ENCODE measurements around the gene CEBPZ.
"Not testable (repeated sequence)": the region's sequence is repeated elsewhere in the genome, so short reads cannot be mapped to it uniquely, and the experiment has no call there.

CEBPZ gene, protein sequence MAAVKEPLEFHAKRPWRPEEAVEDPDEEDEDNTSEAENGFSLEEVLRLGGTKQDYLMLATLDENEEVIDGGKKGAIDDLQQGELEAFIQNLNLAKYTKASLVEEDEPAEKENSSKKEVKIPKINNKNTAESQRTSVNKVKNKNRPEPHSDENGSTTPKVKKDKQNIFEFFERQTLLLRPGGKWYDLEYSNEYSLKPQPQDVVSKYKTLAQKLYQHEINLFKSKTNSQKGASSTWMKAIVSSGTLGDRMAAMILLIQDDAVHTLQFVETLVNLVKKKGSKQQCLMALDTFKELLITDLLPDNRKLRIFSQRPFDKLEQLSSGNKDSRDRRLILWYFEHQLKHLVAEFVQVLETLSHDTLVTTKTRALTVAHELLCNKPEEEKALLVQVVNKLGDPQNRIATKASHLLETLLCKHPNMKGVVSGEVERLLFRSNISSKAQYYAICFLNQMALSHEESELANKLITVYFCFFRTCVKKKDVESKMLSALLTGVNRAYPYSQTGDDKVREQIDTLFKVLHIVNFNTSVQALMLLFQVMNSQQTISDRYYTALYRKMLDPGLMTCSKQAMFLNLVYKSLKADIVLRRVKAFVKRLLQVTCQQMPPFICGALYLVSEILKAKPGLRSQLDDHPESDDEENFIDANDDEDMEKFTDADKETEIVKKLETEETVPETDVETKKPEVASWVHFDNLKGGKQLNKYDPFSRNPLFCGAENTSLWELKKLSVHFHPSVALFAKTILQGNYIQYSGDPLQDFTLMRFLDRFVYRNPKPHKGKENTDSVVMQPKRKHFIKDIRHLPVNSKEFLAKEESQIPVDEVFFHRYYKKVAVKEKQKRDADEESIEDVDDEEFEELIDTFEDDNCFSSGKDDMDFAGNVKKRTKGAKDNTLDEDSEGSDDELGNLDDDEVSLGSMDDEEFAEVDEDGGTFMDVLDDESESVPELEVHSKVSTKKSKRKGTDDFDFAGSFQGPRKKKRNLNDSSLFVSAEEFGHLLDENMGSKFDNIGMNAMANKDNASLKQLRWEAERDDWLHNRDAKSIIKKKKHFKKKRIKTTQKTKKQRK

DNA sequence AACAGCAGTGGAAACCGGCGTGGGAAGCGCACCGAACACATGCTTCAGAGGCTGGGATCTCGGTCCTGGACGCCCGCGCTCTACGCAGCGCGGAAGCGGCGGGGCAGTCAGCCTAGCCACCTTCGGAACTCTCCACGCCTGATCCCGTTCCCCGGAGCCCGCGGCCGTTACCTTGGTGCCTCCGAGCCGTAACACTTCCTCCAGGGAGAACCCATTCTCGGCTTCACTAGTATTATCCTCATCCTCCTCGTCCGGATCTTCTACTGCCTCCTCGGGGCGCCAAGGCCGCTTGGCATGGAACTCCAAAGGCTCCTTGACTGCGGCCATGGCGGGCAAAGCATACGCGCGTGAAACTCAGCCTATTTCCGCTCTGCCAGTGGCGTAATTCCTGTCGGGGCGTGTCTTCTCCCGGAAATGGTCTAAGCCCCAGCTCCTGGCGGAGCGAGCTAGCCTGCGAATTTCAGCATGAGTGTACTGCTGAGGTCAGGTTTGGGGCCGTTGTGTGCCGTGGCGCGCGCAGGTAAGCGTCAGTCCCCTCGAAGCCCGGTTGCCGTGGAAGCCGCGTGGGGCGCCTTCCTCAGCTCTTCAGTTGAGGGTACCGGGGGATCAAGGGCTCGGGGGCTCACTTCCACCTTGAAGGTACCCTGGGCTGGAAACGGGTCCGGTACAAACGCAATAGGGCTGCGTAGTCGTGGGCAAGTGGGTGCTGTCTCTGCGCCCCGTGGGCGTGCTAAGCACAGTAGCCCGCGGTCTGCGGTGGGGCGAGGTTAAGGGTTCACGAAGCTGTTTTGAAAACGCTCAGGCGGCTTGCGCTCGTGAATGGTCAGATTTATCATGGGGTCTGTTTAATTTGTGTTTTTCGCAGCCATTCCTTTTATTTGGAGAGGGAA, at the start of gene CEBPZ, which contains the start of gene NDUFAF7:
Gene CEBPZ, minus strand, starts transcription at position 356 of the 890 bp plus-strand sequence. Its CDS starts 29 bp downstream, at position 327.
Gene NDUFAF7, plus strand, starts transcription at position 418 of the 890 bp plus-strand sequence. Its CDS starts 48 bp downstream, at position 466.
- peak; percentile 77 for DNase-seq

DNA sequence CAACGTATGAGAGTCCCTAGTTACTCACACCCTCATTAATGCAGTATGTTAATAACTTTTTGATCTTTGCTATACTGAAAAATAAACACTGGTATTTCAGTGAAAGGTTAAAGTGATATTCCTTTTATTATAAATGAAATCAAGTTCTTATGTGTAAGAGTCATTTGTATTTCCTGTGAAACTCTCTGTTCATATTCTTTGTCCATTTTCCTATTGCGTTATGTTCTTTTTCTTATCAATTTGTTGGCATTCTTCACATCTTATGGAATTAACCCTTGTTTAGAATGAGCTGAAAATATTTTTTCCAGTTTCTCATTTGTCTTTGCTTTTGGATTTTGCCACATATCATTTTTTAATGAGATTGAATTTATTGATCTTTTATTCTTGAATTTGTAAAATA, 44.9 kb upstream of the CEBPZ start:
- no peak for DNase-seq

GRCh38 chr2:37274359-37274965, 43.1 kb upstream of the CEBPZ start:
- no peak for DNase-seq

- no peak for DNase-seq
Measured at GRCh38 chr2:37271376-37272067, 40.1 kb upstream of the CEBPZ start.

- no peak for DNase-seq
Measured at GRCh38 chr2:37268111-37268510, 36.7 kb upstream of the CEBPZ start.

GRCh38 chr2:37267685-37268084, 36.3 kb upstream of the CEBPZ start:
- DNase-seq, result no peak

GRCh38 chr2:37263839-37264238, 32.4 kb upstream of the CEBPZ start:
- DNase-seq, result no peak

DNA sequence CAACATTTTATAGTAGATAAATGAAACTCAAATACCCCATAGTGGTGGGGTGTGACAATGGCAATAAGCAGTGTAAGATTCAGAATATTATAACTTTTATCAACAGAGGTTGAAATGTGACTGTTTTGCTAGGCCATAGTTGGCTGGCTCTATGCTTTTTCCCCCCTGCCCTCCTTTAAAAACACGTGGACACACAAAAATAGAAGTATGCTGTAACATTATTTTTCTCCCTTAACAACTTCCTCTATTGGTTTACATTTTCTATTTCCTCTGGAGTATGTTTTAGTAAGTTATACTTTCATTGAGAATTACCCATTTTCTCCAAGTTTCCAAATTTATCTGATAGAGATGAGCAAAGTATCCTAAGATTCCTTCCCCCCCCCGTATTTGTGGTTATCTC, 31.1 kb upstream of the CEBPZ start:
- DNase-seq, result no peak

- DNase-seq, result no peak
Measured at GRCh38 chr2:37250869-37251740, 19.7 kb upstream of the CEBPZ start.

GRCh38 chr2:37246205-37246604, 14.8 kb upstream of the CEBPZ start:
- no peak for DNase-seq

DNA sequence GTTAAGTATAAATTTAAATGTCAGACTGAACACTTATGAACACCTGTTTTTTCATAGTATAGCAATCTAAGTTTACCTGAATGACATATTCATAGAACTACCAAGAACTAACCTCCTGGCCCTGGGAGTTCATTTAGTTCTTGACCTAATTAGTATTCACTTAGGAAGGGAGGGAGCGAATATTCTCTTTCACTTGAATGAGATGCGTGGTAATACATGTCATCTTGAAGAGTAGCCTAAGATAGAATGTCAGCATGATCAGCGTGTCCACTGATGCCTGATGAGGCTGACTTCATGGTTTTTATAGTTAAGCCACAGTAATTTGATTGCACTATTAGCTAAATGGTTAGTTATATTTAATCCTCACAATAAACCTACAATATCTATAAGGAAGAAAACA, 13.4 kb upstream of the CEBPZ start:
- DNase-seq, result no peak

DNA sequence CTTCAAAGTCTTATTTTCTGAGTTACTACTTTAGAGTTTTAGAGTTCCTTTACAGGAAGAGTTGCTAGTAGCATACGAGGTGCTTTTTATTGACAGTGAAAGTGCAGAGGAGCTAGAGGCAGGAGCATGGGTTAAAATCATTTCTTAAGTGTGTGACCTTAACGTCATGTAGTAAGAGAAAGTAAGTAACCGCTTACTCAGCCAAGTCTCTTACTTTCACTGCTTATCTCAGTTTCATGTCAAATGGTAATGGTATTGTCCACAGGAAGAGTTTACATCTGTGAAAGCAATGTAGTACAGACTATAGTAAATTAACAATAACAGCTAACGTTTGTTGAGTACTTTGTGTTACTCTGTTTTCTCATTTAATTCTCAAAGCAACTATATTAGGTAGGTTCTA, 12.6 kb upstream of the CEBPZ start:
- DNase-seq, result no peak

DNA sequence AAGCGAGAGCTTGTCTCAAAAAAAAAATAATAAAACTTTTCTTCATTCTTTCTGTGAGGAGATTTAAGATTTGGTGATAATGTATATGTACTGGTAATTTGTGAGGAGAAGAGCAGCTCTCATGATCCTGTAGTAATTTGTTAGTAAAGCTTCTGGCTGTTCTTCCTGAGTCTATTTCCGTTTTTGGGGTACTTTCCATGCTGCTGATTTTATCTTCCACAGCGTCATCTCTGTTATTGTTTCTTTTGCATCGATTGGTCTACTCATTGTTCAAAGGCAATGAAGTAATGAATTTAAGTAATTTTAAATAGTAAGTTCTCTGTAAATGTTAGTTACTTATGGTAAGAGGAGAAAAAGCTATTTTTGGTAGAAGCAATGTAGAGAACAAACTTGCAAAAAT, 12.0 kb upstream of the CEBPZ start:
- DNase-seq, result no peak

GRCh38 chr2:37232131-37232933, 936 bp upstream of the CEBPZ start:
- no peak for DNase-seq

DNA sequence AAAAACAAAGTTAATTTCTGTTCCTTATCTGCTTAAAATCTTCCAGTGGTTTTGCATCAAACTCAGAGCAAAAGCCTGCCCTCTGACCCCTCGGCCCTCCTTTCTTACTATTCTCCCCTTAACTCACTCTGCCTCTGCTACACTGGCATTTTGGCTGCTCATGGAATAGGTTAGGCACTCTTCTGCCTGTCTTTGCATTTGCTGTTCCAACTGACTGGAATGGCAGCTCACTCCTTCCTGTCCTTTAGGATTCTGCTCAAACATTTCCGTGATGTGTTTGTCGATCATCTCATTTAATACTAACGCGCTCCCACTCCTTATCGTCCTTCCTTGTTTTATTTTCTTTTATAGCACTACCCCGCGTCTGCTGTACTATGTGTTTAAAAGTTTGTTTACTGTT, 815 bp downstream of the CEBPZ start:
- no peak for DNase-seq

GRCh38 chr2:37228788-37229187, 2.6 kb downstream of the CEBPZ start:
- no peak for DNase-seq

GRCh38 chr2:37226863-37227262, 4.5 kb downstream of the CEBPZ start:
- DNase-seq, result no peak

DNA sequence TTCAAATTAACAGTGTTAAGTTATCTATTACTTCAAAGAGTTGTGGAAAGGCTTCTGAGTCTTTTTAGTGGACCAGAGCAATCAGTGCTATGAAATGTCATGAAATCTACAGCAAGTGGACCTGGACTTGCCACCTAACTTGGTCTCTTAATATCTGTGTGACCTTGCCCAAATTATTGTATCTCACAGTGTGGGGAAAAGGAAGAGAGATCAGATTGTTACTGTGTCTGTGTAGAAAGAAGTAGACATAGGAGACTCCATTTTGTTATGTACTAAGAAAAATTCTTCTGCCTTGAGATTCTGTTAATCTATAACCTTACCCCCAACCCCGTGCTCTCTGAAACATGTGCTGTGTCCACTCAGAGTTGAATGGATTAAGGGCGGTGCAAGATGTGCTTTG, 6.3 kb downstream of the CEBPZ start:
- DNase-seq, result not testable (repeated sequence)

- DNase-seq, result no peak
Measured at GRCh38 chr2:37224063-37224462, 7.3 kb downstream of the CEBPZ start.

Measured in activated CD4-positive, alpha-beta T cell treated with anti-CD3 and anti-CD28 coated beads for 1 hour (primary cell).